ENCODE data around the gene WDSUB1. TPM values are rescaled to one million over a fixed set of nuclear protein-coding genes. Genes with fewer than 3 reads are reported as not detected.

The WDSUB1 gene
- total RNA-seq, 1 donor from 2014 or later, result 16.5 TPM

DNA sequence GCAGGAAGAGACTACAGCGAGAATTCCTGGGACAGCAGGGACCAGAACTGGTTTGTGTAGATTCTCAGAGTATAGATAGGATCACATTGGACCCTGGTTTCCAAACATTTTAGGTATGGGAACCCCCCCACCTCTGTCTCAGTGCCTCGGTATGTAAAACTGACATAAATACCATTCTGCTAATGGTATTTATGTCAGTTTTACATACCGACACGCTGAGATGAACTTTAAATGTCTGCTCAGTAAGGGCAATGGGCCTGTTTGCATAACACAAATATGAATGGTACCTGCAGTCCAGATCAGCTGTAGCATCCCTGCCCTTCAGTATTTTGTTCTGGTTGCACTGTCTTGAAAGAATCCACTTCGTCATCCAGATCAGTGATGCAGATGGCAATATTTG is 73.2 kb downstream of the WDSUB1 start:
- H3K4me1 ChIP-seq, result peaks cover 5% of the 10 kb centered on the region
- no peak overlapping the region for H3K4me3 ChIP-seq
- peaks cover 59% of the 10 kb centered on the region for H3K36me3 ChIP-seq
- no peak overlapping the region for H3K27ac ChIP-seq
- H3K27me3 ChIP-seq (ENCODE audit: low read depth), result no peaks in the 10 kb centered on the region
- no peaks in the 10 kb centered on the region for H3K9me3 ChIP-seq
- TF ChIP-seq, protein P1, sequence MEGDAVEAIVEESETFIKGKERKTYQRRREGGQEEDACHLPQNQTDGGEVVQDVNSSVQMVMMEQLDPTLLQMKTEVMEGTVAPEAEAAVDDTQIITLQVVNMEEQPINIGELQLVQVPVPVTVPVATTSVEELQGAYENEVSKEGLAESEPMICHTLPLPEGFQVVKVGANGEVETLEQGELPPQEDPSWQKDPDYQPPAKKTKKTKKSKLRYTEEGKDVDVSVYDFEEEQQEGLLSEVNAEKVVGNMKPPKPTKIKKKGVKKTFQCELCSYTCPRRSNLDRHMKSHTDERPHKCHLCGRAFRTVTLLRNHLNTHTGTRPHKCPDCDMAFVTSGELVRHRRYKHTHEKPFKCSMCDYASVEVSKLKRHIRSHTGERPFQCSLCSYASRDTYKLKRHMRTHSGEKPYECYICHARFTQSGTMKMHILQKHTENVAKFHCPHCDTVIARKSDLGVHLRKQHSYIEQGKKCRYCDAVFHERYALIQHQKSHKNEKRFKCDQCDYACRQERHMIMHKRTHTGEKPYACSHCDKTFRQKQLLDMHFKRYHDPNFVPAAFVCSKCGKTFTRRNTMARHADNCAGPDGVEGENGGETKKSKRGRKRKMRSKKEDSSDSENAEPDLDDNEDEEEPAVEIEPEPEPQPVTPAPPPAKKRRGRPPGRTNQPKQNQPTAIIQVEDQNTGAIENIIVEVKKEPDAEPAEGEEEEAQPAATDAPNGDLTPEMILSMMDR (IDR thresholded peaks at IDR 0.05), result no peak
- DNase-seq (no peak), ATAC-seq (no peak)
- intact Hi-C loops (cut with DNase I), result no loop called here

DNA sequence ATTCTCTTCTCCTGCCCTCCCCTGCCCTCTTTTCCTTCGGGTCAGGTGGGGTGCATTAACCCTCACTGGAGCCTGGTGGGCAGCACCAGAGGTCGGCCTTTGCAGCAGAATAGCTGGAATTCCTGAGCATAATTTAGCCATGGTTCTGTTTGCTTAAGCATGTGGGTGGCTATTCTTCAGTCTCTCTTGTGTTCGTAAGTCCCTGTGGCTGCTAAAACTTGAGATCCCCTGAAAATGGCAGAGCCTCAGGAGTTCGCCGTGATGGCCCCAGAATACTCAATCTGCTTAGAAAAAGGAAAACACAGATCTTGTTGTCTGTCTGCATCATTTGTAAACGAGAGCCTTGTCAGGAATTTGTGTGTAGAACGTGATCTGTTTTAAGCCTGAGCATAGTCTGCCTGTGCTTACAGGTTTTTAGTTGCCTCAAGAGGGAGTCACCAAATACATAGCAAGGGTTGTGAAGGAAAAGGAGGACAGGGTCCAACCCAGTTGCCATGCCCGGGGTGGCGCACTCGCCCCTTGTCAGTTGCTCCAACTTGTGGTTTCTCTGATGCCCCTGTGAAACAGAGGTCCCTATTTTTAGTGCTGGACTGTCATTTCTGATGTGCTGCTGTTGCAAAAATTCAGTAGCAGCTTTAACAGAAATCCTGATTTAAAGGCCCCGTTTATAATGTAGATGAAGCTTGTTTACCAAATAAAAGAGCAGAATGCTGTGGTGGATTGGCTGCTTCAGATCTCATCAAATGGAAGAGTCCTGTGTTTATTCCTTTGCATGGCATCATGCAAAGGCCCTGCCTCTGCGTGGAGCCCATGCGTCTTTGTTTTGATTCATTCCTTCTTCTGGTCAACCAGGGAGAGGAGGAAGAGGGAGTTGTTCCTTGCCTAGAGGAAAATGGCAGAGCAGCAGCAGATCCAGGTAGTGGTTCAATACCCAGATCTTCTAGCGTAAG is 74.8 kb downstream of the WDSUB1 start:
- TF ChIP-seq, protein P1 (IDR thresholded peaks at IDR 0.05), result no peak
- Histone ChIP-seq H3K4me1 (peaks cover 5% of the 10 kb centered on the region), H3K27me3 (ENCODE audit: low read depth) (no peaks in the 10 kb centered on the region), H3K4me3 (no peak overlapping the region), H3K27ac (no peak overlapping the region), H3K9me3 (no peaks in the 10 kb centered on the region), H3K36me3 (peaks cover 53% of the 10 kb centered on the region)
- ATAC-seq, result no peak
- intact Hi-C loops (cut with DNase I), result no loop called here
- DNase-seq, result no peak

GRCh38 chr2:159209341-159210306 is 76.9 kb downstream of the WDSUB1 start:
- intact Hi-C loops (cut with DNase I), result no loop called here
- H3K4me3 ChIP-seq, result no peak overlapping the region
- no peaks in the 10 kb centered on the region for H3K27me3 ChIP-seq (ENCODE audit: low read depth)
- TF ChIP-seq, protein P1 (IDR thresholded peaks at IDR 0.05), result no peak
- DNase-seq (peak; percentile 62), ATAC-seq (peak; percentile 75 to 86)
- no peak overlapping the region for H3K27ac ChIP-seq
- peaks cover 47% of the 10 kb centered on the region for H3K36me3 ChIP-seq
- H3K9me3 ChIP-seq, result no peaks in the 10 kb centered on the region
- peaks cover 5% of the 10 kb centered on the region for H3K4me1 ChIP-seq

DNA sequence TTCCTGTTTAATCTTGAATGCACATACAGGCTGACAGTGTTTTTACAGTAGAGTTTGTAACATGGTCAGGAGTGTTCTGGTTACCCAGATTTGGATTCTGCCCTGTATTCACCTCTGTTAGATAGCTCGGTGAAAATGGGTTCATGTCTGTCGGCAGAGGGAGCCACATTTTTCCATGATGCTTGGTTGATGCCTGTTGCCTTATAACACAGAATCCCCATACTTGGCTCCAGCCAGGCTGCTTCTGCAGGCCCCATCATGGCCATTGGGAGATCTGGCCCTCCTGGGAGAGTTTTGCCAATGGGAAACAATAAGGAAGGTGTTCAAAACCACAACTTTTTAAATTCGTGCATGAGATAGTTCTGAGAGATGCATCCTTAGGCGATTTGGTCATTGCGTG is 78.1 kb downstream of the WDSUB1 start:
- DNase-seq (no peak), ATAC-seq (no peak)
- Histone ChIP-seq H3K27me3 (ENCODE audit: low read depth) (no peaks in the 10 kb centered on the region), H3K9me3 (no peaks in the 10 kb centered on the region), H3K4me3 (no peak overlapping the region), H3K4me1 (peaks cover 5% of the 10 kb centered on the region), H3K36me3 (peaks cover 41% of the 10 kb centered on the region), H3K27ac (no peak overlapping the region)
- TF ChIP-seq, protein P1 (IDR thresholded peaks at IDR 0.05), result no peak
- intact Hi-C loops (cut with DNase I), result no loop called here

DNA sequence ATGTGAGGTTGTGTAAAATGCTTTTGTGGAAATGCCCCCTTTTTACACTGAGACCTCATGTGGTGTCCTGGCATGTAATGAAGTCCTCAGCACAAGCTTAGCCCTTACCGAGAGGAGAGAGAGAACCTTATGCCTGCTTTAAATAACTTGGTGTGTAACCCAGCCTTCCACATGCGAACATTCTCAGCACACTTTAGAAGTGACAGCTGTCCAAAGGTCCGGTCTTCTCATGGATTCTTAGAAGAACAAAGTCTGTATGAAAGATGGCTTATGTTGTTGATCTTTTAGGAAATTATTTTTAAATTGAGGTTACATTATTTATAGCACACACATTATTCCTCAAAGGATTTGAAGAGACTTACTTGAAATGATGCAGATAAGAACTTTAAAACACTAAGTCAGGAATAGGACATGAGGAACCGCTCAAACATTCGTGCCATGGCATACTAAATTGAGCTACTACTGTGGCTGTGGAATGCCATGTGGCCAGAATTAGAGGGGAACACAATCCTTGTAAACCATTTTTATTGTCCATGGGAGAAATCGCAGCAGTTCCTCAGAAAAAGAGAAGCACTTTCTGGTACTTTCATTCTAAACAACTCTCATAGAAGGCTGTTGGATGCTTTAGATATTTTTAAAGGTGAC is 79.6 kb downstream of the WDSUB1 start:
- no peak for ATAC-seq
- Histone ChIP-seq H3K27ac (no peak overlapping the region), H3K9me3 (no peaks in the 10 kb centered on the region), H3K4me1 (peaks cover 13% of the 10 kb centered on the region), H3K27me3 (ENCODE audit: low read depth) (no peaks in the 10 kb centered on the region), H3K4me3 (no peak overlapping the region), H3K36me3 (peaks cover 29% of the 10 kb centered on the region)
- intact Hi-C loops (cut with DNase I), result no loop called here
- TF ChIP-seq, protein P1 (IDR thresholded peaks at IDR 0.05), result no peak
- no peak for DNase-seq

Data from lower lobe of right lung (tissue), 2 donors.